Ramos (cell line): Measurements from ENCODE around the gene SOD1.

ENCODE experiments used
- in situ Hi-C: fragments of 300-500 bp; cut with MboI; formaldehyde crosslinking; loops from one replicate; pipeline ENCODE4 v1.14.3; 2022; ENCODE audit warnings: low sequenced_read_pairs; ENCODE audit not compliant: unreplicated experiment

SOD1 gene

GRCh38 chr21:31714741-31715365, 55.4 kb downstream of the SOD1 start:
- in situ Hi-C loops = no loop called here

GRCh38 chr21:31716106-31716505, 56.6 kb downstream of the SOD1 start:
- in situ Hi-C loops = no loop called here
